ENCODE data around the gene MYO18B.

Gene MYO18B

GRCh38 chr22:25827415-25827814, 85.4 kb downstream of the MYO18B start:
- DNase-seq = peak in 2 of 14 donors; percentile 6 to 7

- DNase-seq = no peak
These were observed 86.4 kb downstream of the MYO18B start for GRCh38 chr22:25828422-25828821.

- no peak for DNase-seq
These were observed 87.2 kb downstream of the MYO18B start for GRCh38 chr22:25829237-25829636.

GRCh38 chr22:25829808-25830777, 88.1 kb downstream of the MYO18B start:
- no peak for DNase-seq

GRCh38 chr22:25833091-25833490, 91.1 kb downstream of the MYO18B start:
- peak in 1 of 14 donors; percentile 57 for DNase-seq

DNA sequence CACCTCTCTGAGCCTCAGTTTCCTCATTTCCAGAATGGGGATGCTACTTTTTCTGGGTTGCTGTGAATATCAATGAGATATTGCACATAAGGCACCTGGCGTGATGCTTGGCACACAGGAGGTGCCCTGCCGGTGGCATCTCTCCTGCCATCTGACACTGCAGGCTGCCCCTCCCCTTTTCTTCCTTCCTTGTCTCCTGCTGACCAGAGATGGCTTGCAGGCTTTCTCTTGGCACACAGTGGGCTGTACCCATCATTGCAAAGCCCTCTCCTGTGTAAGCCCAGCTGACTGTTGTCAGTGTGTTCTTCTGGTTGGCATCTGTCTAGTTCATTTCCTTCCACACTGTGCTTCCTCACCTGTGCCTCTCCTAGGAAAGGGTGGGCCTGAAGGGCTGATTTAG, 91.7 kb downstream of the MYO18B start:
- DNase-seq = peak in 1 of 14 donors; percentile 89

GRCh38 chr22:25834490-25834889, 92.5 kb downstream of the MYO18B start:
- no peak for DNase-seq

DNA sequence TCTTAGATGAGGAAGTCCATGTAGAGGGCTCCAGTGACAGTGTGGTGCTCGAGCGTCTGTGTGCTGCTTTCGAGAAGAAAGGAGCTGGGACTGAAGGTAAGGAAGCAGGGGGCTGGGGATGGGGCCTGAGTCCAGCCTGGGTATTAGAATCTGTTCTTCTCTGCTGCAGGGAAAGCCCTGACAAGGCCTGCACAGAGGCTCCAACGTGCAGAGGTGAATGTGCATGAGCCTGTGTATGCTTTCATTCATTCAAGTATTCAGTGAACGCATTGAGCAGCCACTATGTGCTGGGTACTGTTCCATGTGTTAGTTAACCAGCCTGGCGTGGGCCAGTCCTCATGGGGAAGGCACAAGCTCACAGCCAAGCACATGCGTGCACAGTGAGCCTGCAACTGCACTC, 93.4 kb downstream of the MYO18B start:
- DNase-seq = no peak

DNA sequence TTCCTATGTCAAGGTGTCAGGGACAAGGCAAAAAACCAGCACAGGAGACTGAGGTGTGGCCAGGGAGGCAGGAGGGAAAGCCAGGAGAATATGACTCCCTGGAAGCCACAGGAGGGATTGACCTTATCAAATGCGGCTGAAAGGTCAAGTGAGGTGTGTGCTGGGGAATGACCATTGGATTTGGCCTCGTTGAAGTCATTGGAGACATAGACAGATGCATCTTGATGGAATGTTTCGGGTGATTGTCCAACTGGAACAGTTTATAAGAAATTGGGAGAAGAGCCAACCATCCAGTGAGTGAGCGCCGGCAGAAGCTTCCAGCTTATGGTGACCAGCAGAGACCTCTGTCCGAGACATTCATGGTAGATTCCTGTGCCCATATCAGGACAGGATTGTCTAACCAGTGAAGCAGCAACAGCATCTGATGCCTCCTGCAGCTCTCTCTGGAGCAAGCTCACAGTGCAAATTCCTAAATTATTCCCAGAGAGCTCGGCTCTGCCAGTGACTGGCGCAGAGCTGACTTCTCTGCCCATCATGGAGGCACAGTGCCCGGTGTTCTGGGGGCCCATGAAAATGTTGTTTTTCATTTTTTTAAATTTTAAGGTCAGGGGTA, 95.4 kb downstream of the MYO18B start:
- DNase-seq = peak in 1 of 14 donors; percentile 43

- no peak for DNase-seq
These were observed 97.2 kb downstream of the MYO18B start for GRCh38 chr22:25838960-25839741.

DNA sequence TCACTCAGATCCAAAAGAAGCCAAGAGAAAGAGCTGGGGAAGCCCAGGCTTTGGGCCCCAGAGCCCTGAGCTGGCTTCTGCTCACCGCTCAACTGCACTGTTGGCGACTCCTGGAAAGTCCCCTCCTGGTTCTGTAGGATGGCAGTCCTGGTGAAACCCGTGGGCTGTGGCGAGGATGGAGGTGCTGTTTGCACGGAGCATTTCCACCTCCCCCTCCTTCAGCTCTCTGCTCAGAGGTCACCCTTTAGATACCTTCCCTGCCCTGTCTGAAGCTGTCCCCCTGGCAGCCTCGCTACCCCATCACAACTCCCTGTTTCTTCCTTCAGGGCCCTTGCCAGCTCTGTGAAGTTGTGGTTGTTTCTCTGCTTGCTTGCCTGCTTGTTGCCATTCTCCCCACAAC, 97.8 kb downstream of the MYO18B start:
- DNase-seq = no peak

- DNase-seq = no peak
These were observed 98.2 kb downstream of the MYO18B start for GRCh38 chr22:25840167-25840566.

GRCh38 chr22:25840891-25841290, 98.9 kb downstream of the MYO18B start:
- no peak for DNase-seq

GRCh38 chr22:25841775-25842174, 99.8 kb downstream of the MYO18B start:
- DNase-seq = no peak

- DNase-seq = no peak
These were observed 101.8 kb downstream of the MYO18B start for GRCh38 chr22:25843660-25844405.

GRCh38 chr22:25844601-25845000, 102.6 kb downstream of the MYO18B start:
- no peak for DNase-seq

DNA sequence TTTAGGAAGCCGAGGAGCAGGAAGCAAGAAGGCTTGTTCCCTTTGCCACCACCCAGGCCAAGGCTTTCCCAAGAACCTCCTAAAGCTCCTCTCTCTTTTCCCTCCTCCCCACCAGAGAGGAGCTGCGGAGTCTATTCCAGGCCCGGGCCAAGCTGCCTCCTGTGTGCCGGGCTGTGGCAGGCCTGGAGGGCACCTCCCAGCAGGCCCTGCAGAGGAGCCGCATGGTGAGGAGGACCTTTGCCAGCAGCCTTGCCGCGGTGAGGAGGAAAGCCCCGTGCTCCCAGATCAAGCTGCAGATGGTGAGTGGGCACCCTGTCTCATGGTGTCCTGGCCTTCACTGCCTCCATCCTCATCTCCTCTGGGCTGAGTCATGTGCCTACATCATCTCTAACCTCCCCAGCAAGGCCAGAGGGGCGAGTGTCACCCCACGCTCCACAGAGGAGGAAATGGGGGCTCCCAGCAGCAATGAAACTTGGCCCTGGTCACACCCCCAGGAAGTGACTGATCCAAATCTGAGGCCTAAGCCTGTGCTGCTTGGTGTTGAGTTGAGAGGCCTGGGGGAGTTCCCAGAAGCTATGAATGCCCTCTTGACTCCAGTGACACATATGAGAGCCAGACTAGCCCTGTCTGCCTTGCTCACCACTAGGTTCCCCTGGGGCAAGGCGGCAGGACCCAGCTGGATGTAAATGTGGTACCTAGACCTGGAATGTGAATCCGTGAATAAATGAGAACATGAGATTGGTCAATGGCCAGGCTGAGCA, 104.2 kb downstream of the MYO18B start:
- peak in 1 of 14 donors; percentile 63 for DNase-seq

DNA sequence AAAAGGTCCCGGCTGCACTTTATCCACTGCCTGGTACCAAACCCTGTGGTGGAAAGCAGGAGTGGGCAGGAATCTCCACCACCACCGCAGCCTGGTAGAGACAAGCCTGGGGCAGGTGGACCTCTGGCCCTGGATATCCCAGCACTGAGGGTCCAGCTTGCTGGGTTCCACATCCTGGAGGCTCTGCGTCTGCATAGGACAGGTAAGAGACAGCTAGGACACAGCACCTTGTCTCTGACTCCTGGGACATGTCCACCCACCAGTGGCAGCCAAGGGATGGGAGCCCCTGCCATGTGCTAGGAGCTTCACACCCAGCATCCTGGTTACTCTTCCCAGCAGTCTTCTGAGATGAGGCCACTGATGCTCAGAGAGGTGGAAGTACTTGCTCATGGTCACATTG, 105.5 kb downstream of the MYO18B start:
- DNase-seq = no peak

DNA sequence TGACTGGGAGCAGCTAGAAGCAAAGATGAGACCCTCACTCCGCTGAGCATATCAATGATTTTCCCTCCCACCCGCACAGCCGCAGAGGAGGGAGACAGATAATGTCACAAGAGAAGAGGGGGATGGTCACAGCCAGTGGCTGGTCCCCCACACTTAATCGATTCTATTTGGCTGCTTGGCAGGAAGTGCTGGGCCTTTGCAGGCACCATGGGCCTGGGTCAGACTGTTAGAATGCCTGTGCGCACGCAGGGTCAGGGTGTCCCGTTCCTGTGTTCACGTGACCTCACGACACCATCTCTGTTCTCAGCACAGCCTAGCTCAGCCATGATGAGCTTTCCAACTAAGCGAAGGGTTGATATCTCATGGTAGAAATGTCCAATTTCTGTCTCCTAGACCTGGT, 107.0 kb downstream of the MYO18B start:
- no peak for DNase-seq

DNA sequence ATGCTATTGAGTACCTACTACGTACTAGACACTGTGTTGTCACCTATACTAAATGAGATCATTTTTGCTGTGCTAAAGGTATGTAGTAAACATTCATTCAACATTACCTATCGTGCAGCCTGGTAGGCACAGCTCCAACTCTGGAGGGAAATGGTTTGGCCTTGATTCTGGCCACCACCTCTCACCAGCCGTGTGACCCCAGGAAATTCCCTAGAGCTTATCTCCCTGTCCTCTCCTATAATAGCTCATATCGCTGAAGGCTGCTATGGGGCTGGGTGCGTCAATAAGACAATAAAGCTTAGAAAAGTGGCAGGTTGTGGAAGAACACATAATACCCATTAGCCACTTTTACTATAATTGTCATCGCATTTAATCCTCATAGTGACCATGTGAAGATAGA, 107.5 kb downstream of the MYO18B start:
- no peak for DNase-seq

DNA sequence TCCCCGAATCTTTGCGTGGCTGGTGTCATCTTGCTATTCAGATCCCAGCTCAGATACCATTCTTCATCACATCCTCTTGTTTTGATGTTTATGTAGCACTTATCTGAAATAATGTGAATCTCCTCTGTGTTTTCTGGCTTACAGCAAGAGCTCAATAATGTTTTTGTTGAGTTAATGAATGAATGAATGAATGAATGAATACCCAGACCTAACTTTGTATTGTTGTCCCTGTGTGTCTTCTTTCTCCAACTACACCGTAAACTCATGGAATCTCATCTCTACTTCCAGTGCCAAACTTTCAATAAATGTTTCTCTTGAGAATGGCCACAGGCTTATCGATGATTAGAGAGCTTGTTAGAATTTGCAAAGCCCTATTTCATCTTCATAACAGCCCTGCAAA, 110.2 kb downstream of the MYO18B start:
- DNase-seq = no peak

DNA sequence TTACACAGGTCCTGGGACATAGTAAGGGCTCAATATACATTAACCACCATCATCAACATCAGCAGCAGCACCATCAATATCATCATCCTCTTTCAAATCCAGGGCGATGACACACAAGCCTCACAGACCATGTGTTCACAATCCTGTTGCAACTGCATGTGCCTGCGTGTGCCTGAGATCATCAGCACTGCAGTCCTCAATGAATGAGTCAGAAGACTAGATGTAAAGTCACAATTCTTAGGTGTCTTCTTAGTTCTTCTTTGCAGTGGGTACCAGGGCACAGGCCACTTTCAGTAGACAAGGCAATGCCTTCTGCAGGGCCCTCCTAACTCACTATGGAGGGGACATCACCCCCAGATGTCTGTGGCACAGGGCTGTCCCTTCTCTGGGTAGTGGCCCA, 111.1 kb downstream of the MYO18B start:
- DNase-seq = no peak
